ENCODE measurements around the gene PKD1.

GRCh38 chr16:2163211-2163881 is 27.6 kb upstream of the PKD1 start:
- TF ChIP-seq REST (IDR thresholded peaks at IDR 0.05; ENCODE audit: insufficient read depth in 1 of 2, low read depth in 2 of 2, low read length in 2 of 2), result no peak
- TF ChIP-seq POLR2AphosphoS5 (IDR thresholded peaks at IDR 0.05; ENCODE audit: low read depth, low read length), result no peak

Measured in PFSK-1 (cell line).